ENCODE data around the gene SMO.

GRCh38 chr7:129159539-129159938, 28.9 kb upstream of the SMO start:
- TF ChIP-seq CTCF (IDR thresholded peaks at IDR 0.05; ENCODE audit: borderline replicate concordance, extremely low read depth, low read length, poor library complexity, severe bottlenecking) (no peak), EZH2 (IDR thresholded peaks at IDR 0.05; ENCODE audit: borderline replicate concordance, low read depth, low read length, severe bottlenecking) (no peak)
